ENCODE data around the gene MKLN1.

Gene MKLN1

GRCh38 chr7:131517218-131517923 is 189.7 kb downstream of the MKLN1 start:
- no peak overlapping the region for H3K4me3 ChIP-seq (ENCODE audit: low read depth, low read length)
- in situ Hi-C loops (cut with HindIII; ENCODE audit: low sequenced_read_pairs), result no loop called here
- no peak for TF ChIP-seq CTCF (IDR thresholded peaks at IDR 0.05; ENCODE audit: low read depth, low read length)
- DNase-seq (ENCODE audit: low read depth, low spot score), result no peak

GRCh38 chr7:131518626-131519025 is 190.9 kb downstream of the MKLN1 start:
- in situ Hi-C loops (cut with HindIII; ENCODE audit: low sequenced_read_pairs), result no loop called here
- no peak for DNase-seq (ENCODE audit: low read depth, low spot score)
- H3K4me3 ChIP-seq (ENCODE audit: low read depth, low read length), result no peak overlapping the region
- TF ChIP-seq CTCF (IDR thresholded peaks at IDR 0.05; ENCODE audit: low read depth, low read length), result no peak

- no peak overlapping the region for H3K4me3 ChIP-seq (ENCODE audit: low read depth, low read length)
- no peak for TF ChIP-seq CTCF (IDR thresholded peaks at IDR 0.05; ENCODE audit: low read depth, low read length)
- DNase-seq (ENCODE audit: low read depth, low spot score), result peak; percentile 36
- in situ Hi-C loops (cut with HindIII; ENCODE audit: low sequenced_read_pairs), result no loop called here
These were observed 194.0 kb downstream of the MKLN1 start for GRCh38 chr7:131521651-131522163.

- no peak for TF ChIP-seq CTCF (IDR thresholded peaks at IDR 0.05; ENCODE audit: low read depth, low read length)
- peak; percentile 30 for DNase-seq (ENCODE audit: low read depth, low spot score)
- in situ Hi-C loops (cut with HindIII; ENCODE audit: low sequenced_read_pairs), result no loop called here
- no peak overlapping the region for H3K4me3 ChIP-seq (ENCODE audit: low read depth, low read length)
These were observed 194.8 kb downstream of the MKLN1 start for GRCh38 chr7:131522325-131522930.

- no peak for TF ChIP-seq CTCF (IDR thresholded peaks at IDR 0.05; ENCODE audit: low read depth, low read length)
- DNase-seq (ENCODE audit: low read depth, low spot score), result no peak
- in situ Hi-C loops (cut with HindIII; ENCODE audit: low sequenced_read_pairs), result no loop called here
- H3K4me3 ChIP-seq (ENCODE audit: low read depth, low read length), result no peak overlapping the region
These were observed 196.4 kb downstream of the MKLN1 start for GRCh38 chr7:131524115-131524514.

GRCh38 chr7:131524703-131525102 is 197.0 kb downstream of the MKLN1 start:
- no peak overlapping the region for H3K4me3 ChIP-seq (ENCODE audit: low read depth, low read length)
- no peak for DNase-seq (ENCODE audit: low read depth, low spot score)
- in situ Hi-C loops (cut with HindIII; ENCODE audit: low sequenced_read_pairs), result no loop called here
- no peak for TF ChIP-seq CTCF (IDR thresholded peaks at IDR 0.05; ENCODE audit: low read depth, low read length)
